Dermis lymphatic vessel endothelial cell (primary cell): ENCODE results near the gene GALNT17. TPM values are rescaled to one million over a fixed set of nuclear protein-coding genes. Genes with fewer than 3 reads are reported as not detected.

ENCODE experiments used
- total RNA-seq: library from RNA; depleted of rRNA; stranded (reverse); fragments of >200 nt; gene quantifications from 2 replicates; pipeline ENCODE4 v1.2.1, GENCODE V29; 2014

GALNT17 gene
- total RNA-seq, result not detected in 2 replicates

GRCh38 chr7:71132127-71132376, at the start of gene GALNT17:
Gene GALNT17 (plus strand): TSS chr7:71132144.

